HCT116 (cell line): Measurements from ENCODE around the gene TMEM247.

ENCODE experiments used
- CEBPB ChIP-seq: IDR thresholded peaks from 2 replicates; pipeline ENCODE4 v1.6.1; 2012; ENCODE audit warnings: low read depth
- EZH2 ChIP-seq: fragments of 200-600 bp; sonication (generic); IDR thresholded peaks from 2 replicates; pipeline ENCODE4 v1.6.1; 2017; ENCODE audit warnings: antibody characterized with exemption, mixed run types
- EZH2phosphoT487 ChIP-seq: fragments of 200-600 bp; IDR thresholded peaks from 2 replicates; pipeline ENCODE4 v1.6.1; 2018; ENCODE audit warnings: antibody characterized with exemption, borderline replicate concordance
- JUND ChIP-seq: IDR thresholded peaks from 2 replicates; pipeline ENCODE4 v1.6.1; 2012
- POLR2A ChIP-seq: IDR thresholded peaks from 2 replicates; pipeline ENCODE4 v1.7.0; 2011; ENCODE audit warnings: borderline replicate concordance; ENCODE audit not compliant: insufficient read depth, insufficient read length; ENCODE audit errors: extremely low read depth
- POLR2AphosphoS5 ChIP-seq: IDR thresholded peaks from 2 replicates; pipeline ENCODE4 v1.6.1; 2011; ENCODE audit warnings: mild to moderate bottlenecking, low read depth, low read length, moderate library complexity
- RAD21 ChIP-seq: IDR thresholded peaks from 2 replicates; pipeline ENCODE4 v1.6.1; 2012; ENCODE audit warnings: low read depth, mild to moderate bottlenecking
- YY1 ChIP-seq: IDR thresholded peaks from 2 replicates; pipeline ENCODE4 v1.6.1; 2011; ENCODE audit warnings: low read length, low read depth, moderate library complexity, mild to moderate bottlenecking; ENCODE audit not compliant: insufficient replicate concordance; ENCODE audit errors: extremely low read depth
- TF ChIP-seq, protein P1 (sequence below): IDR thresholded peaks from 2 replicates; pipeline ENCODE4 v1.6.1; 2012; ENCODE audit warnings: low read depth
- TF ChIP-seq, protein P2 (sequence below), 3 experiments: fragments of 200-600 bp in 1 of 3; sonication (generic) in 1 of 3; IDR thresholded peaks in 2 of 3; conservative IDR thresholded peaks in 1 of 3; 2 replicates each; pipeline ENCODE4 v1.5.1; 2012 to 2017; ENCODE audit warnings: low read depth in 2 of 3, low read length in 2 of 3, antibody characterized with exemption in 1 of 3, borderline replicate concordance in 1 of 3, control low read depth in 1 of 3, mild to moderate bottlenecking in 1 of 3, mixed read lengths in 1 of 3, mixed run types in 1 of 3, moderate library complexity in 1 of 3; ENCODE audit not compliant: insufficient read depth in 1 of 3

DNA sequence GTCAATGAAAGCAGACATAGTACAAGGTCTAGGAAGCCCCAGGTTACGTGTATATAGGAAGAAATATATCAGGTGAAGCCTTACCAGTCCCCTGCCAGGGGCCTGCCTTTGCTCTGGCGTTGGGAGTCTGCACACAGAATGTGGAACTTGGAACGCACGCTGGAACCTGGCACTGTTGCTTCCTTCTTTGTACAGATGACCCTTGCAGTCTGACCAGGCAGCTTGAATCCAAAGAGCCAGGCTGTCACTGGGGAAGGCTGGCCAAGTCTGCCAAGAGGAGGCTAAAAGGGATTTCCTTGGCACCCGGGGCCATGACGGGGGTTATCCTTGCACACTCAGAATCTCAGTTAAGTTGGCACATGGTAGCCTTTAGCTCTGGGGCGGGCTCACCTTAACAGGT is 39.5 kb downstream of the TMEM247 start:
- TF ChIP-seq, protein P1, sequence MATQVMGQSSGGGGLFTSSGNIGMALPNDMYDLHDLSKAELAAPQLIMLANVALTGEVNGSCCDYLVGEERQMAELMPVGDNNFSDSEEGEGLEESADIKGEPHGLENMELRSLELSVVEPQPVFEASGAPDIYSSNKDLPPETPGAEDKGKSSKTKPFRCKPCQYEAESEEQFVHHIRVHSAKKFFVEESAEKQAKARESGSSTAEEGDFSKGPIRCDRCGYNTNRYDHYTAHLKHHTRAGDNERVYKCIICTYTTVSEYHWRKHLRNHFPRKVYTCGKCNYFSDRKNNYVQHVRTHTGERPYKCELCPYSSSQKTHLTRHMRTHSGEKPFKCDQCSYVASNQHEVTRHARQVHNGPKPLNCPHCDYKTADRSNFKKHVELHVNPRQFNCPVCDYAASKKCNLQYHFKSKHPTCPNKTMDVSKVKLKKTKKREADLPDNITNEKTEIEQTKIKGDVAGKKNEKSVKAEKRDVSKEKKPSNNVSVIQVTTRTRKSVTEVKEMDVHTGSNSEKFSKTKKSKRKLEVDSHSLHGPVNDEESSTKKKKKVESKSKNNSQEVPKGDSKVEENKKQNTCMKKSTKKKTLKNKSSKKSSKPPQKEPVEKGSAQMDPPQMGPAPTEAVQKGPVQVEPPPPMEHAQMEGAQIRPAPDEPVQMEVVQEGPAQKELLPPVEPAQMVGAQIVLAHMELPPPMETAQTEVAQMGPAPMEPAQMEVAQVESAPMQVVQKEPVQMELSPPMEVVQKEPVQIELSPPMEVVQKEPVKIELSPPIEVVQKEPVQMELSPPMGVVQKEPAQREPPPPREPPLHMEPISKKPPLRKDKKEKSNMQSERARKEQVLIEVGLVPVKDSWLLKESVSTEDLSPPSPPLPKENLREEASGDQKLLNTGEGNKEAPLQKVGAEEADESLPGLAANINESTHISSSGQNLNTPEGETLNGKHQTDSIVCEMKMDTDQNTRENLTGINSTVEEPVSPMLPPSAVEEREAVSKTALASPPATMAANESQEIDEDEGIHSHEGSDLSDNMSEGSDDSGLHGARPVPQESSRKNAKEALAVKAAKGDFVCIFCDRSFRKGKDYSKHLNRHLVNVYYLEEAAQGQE = no peak
- TF ChIP-seq, protein P2, sequence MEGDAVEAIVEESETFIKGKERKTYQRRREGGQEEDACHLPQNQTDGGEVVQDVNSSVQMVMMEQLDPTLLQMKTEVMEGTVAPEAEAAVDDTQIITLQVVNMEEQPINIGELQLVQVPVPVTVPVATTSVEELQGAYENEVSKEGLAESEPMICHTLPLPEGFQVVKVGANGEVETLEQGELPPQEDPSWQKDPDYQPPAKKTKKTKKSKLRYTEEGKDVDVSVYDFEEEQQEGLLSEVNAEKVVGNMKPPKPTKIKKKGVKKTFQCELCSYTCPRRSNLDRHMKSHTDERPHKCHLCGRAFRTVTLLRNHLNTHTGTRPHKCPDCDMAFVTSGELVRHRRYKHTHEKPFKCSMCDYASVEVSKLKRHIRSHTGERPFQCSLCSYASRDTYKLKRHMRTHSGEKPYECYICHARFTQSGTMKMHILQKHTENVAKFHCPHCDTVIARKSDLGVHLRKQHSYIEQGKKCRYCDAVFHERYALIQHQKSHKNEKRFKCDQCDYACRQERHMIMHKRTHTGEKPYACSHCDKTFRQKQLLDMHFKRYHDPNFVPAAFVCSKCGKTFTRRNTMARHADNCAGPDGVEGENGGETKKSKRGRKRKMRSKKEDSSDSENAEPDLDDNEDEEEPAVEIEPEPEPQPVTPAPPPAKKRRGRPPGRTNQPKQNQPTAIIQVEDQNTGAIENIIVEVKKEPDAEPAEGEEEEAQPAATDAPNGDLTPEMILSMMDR (IDR thresholded peaks at IDR 0.05 in 2 of 3, conservative IDR thresholded peaks at IDR 0.05 in 1 of 3; ENCODE audit: borderline replicate concordance in 1 of 3, insufficient read depth in 1 of 3, low read depth in 2 of 3, low read length in 2 of 3) = no peak
- TF ChIP-seq RAD21 (no peak), POLR2AphosphoS5 (no peak), CEBPB (no peak), POLR2A (no peak), EZH2 (no peak), YY1 (no peak), EZH2phosphoT487 (no peak), JUND (no peak)
